Activated effector memory CD4-positive, alpha-beta T cell treated with Interleukin-2 at 50 U/mL for 16 hours (primary cell): ENCODE measurements around the gene PDE4B.
"Not testable (repeated sequence)": the region's sequence is repeated elsewhere in the genome, so short reads cannot be mapped to it uniquely, and the experiment has no call there.

ENCODE experiments used
- DNase-seq: peaks from one replicate; pipeline ENCODE4 v3.0.0-alpha.2; 2020

Gene PDE4B

GRCh38 chr1:65998763-65999583, 206.3 kb downstream of the PDE4B start:
- no peak for DNase-seq

- DNase-seq, result no peak
Measured at GRCh38 chr1:66000033-66000637, 207.4 kb downstream of the PDE4B start.

GRCh38 chr1:66003690-66004089, 211.0 kb downstream of the PDE4B start:
- no peak for DNase-seq

- not testable (repeated sequence) for DNase-seq
Measured at GRCh38 chr1:66006534-66006933, 213.8 kb downstream of the PDE4B start.

DNA sequence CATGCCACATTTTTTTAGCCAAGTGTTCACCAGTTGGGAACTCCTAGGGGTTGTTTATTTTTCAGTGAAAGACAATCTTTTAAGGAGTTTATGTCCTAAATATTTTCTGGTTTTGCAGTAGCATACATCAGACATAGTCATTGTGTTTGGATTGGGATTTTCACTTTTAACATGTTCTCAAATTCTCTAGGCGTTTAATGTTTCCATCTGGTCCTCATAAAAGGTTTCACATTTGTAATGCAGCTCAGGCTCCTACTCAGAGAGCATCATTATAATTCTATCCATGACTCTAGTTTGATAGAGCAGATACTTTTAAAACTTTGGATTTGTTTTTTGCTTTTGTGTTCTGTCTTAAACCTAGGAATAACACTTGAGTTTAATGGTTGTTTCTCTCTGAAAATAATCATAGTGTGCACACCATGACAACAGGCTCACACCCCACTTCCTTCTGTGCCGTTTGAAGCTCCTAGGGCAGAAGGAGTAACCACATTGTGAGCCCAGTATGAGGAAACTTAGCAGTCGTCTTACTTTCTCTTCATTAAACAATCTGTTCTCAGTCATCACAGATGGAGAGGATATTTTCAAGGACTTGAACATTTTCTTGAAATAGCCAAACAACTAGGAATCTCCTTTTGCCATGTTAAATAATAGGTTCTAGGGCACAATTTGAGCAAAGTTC, 219.6 kb downstream of the PDE4B start:
- no peak for DNase-seq

- no peak for DNase-seq
Measured at GRCh38 chr1:66013371-66013770, 220.7 kb downstream of the PDE4B start.

GRCh38 chr1:66022904-66023620, 230.4 kb downstream of the PDE4B start:
- DNase-seq, result no peak

GRCh38 chr1:66025188-66025587, 232.5 kb downstream of the PDE4B start:
- no peak for DNase-seq

DNA sequence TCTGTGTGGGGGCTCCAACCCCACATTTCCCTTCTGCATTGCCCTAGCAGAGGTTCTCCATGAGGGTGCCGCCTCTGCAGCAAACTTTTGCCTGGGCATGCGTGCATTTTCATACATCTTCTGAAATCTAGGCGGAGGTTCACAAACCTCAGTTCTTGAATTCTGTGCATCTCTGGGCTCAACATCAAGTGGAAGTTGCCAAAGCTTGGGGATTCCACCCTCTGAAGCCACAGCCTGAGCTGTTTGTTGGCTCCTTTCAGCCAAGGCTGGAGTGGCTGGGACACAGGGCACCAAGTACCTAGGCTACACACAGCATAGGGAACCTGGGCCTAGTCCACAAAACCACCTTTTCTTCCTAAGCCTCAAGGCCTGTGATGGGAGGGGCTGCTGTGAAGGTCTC, 235.3 kb downstream of the PDE4B start:
- no peak for DNase-seq

DNA sequence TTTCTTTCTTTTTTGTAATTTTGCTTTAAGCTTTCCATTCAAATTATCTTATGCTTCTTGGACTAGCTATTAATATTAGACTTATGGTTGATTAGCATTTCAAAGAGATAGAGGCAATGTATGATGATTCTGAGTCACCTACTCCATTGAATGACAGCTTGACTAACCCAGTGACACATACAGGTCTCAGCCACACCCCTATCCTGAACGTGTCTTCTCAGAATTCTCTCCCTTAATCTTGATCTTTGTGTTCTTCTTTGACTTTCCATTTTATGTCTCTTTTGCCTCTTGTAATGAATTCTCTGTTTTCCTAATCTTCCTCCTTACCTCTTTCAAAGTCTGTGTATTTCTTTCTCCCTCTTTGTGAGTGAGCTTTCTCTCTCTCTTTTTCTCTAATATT, 241.1 kb downstream of the PDE4B start:
- DNase-seq, result no peak

- DNase-seq, result no peak
Measured at GRCh38 chr1:66035616-66036245, 243.0 kb downstream of the PDE4B start.

DNA sequence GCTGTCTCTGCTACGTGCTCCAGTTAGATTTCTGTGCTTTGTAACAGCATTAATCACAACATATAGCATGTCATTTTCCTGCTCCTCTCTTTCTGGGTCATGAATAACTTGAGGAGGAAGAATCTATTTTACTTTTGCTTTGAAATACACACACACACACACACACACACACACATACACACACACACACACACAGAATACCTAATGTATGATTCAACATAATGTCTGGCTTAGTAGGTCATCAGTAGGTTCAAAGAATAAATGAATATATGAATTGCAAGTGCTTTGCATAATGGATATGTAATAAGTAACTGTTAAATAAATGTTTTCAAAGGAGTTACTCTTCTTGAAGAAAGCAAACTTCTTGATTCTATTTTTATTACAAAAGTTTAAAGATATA, 249.0 kb downstream of the PDE4B start:
- DNase-seq, result no peak

GRCh38 chr1:66043186-66043585, 250.5 kb downstream of the PDE4B start:
- DNase-seq, result no peak

GRCh38 chr1:66044912-66045311, 252.2 kb downstream of the PDE4B start:
- DNase-seq, result no peak

GRCh38 chr1:66046415-66046814, 253.7 kb downstream of the PDE4B start:
- no peak for DNase-seq

GRCh38 chr1:66048011-66048410, 255.3 kb downstream of the PDE4B start:
- no peak for DNase-seq

DNA sequence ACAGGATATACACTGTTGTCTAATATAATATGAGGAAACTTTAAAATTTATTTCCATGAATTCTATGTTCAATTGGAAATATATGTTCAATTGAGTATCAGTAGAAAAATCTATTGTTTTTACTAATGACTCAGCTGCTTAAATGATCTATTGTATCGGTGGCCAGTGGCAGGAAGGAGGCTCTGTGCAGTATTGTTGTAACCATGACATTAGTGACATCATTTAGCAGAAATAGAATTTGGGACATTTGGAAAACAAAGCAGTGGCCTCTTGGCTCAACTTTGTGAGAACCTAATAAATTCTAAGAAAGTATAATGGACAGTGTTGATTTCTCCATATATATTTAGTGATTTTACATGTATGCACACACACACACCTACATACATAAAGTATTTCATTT, 257.4 kb downstream of the PDE4B start:
- DNase-seq, result no peak

DNA sequence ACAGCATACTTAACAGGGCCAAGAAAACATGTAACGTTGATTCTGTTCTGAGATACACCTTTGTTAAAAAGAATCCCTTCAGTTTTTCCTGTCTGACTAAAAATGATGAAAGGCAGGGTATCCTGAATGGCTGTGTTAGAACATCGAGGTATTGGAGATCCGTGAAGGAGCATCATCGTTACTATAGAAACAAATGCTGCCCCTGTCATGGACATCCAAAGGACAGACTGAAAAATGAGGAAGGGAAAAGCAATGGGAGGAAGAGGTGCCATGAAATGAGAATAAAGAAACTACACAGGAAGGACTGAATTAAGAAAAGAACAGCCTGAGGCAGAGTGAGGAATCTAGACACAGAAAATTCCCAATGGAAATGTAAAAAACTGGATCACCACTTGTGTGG, 257.9 kb downstream of the PDE4B start:
- DNase-seq, result no peak

- DNase-seq, result no peak
Measured at GRCh38 chr1:66055092-66055491, 262.4 kb downstream of the PDE4B start.

GRCh38 chr1:66057448-66057847, 264.8 kb downstream of the PDE4B start:
- DNase-seq, result not testable (repeated sequence)

- no peak for DNase-seq
Measured at GRCh38 chr1:66058558-66058957, 265.9 kb downstream of the PDE4B start.

- DNase-seq, result not testable (repeated sequence)
Measured at GRCh38 chr1:66067219-66067618, 274.5 kb downstream of the PDE4B start.
